K562 (cell line): ENCODE data around the gene C17orf75. TPM values are rescaled to one million over a fixed set of nuclear protein-coding genes. Genes with fewer than 3 reads are reported as not detected.
A peak's percentile ranks its signal among the peaks of the same experiment; 100 is the strongest.

Source experiments
- EGR1 ChIP-seq: fragments of 450-650 bp; conservative IDR thresholded peaks from 2 replicates; pipeline ENCODE4 v1.6.1; 2017; ENCODE audit warnings: mild to moderate bottlenecking
- FOSL1 ChIP-seq: fragments of 200-800 bp; sonication (Bioruptor generic); conservative IDR thresholded peaks from 2 replicates; pipeline ENCODE4 v1.6.1; 2016; ENCODE audit warnings: missing genetic modification characterization, missing compliant biosample characterization
- HMG20A ChIP-seq: fragments of 450-650 bp; formaldehyde crosslinking; conservative IDR thresholded peaks from 2 replicates; pipeline ENCODE4 v1.4.0; 2020; ENCODE audit warnings: mild to moderate bottlenecking, mixed read lengths
- MGA ChIP-seq: fragments of 450-650 bp; IDR thresholded peaks from 2 replicates; pipeline ENCODE4 v1.6.1; 2016; ENCODE audit warnings: mild to moderate bottlenecking, moderate library complexity
- NCOA1 ChIP-seq: fragments of 450-650 bp; IDR thresholded peaks from 2 replicates; pipeline ENCODE4 v1.6.1; 2016; ENCODE audit warnings: low read depth
- NCOR1 ChIP-seq: fragments of 450-650 bp; IDR thresholded peaks from 2 replicates; pipeline ENCODE4 v1.6.1; 2016; ENCODE audit warnings: mild to moderate bottlenecking, moderate library complexity
- RNF2 ChIP-seq: sonication (generic); IDR thresholded peaks from 2 replicates; pipeline ENCODE4 v1.6.1; 2016
- SIRT6 ChIP-seq: IDR thresholded peaks from one replicate; pipeline ENCODE4 v1.6.1; 2012; ENCODE audit warnings: low read depth, mild to moderate bottlenecking, control low read depth, inconsistent platforms, low read length, moderate library complexity
- SP1 ChIP-seq: sonication (generic); formaldehyde crosslinking; IDR thresholded peaks from 2 replicates; pipeline ENCODE4 v1.8.1; 2022; ENCODE audit warnings: mild to moderate bottlenecking, missing genetic modification reagents
- THAP12 ChIP-seq: fragments of 250-450 bp; sonication (Bioruptor Pico); IDR thresholded peaks from 2 replicates; pipeline ENCODE4 v1.9.0; 2021; ENCODE audit warnings: mild to moderate bottlenecking, inconsistent platforms
- ZBTB43 ChIP-seq: sonication (generic); formaldehyde crosslinking; IDR thresholded peaks from 2 replicates; pipeline ENCODE4 v1.8.0; 2023; ENCODE audit warnings: mild to moderate bottlenecking, missing genetic modification reagents
- polyA plus RNA-seq, 8 experiments: library from polyadenylated mRNA; depleted of rRNA in 4 of 8; stranded (reverse) in 5 of 8; unstranded in 3 of 8; fragments of >200 nt; fragmentation: Nextera tagmentation in 2 of 8; fragmentation: Illumina TruSeq in 1 of 8; extraction: Ambion mirVana in 2 of 8; extraction: Trizol in 1 of 8; gene quantifications; 2 replicates each; pipeline versions ENCODE4 v1.2.1 to v1.2.3, GENCODE V29; 2011 to 2014; ENCODE audit warnings: inconsistent platforms in 1 of 8, missing spikeins in 1 of 8
- total RNA-seq, 7 experiments: library from RNA; depleted of rRNA in 6 of 7; stranded (reverse); fragments of >200 nt in 6 of 7; fragmentation: Illumina TruSeq in 2 of 7; extraction: Trizol in 2 of 7; gene quantifications; 2 replicates each; pipeline versions ENCODE4 v1.2.1 to v1.2.3, GENCODE V29; 2011 to 2021; ENCODE audit warnings: low replicate concordance in 1 of 7

The C17orf75 gene
- total and polyA plus RNA-seq, 9 of the 15 experiments (the other 6 are each of a cell fraction or from before 2014, with no cell fraction given) = 15.5 to 55.7 (median 18.5) TPM

- TF ChIP-seq MGA (peak; percentile 59), SP1 (CRISPR knock-in tag) (peak; percentile 83), NCOA1 (peak; percentile 99), FOSL1 (tag) (peak; percentile 33; the same call in 1 of the 2 replicates), THAP12 (0 out of 2 replicates have a peak, but pooled peaks have one; percentile 28), RNF2 (peak; percentile 81), HMG20A (CRISPR knock-in tag) (no peak), NCOR1 (peak; percentile 67; the same call in 1 of the 2 replicates), EGR1 (0 out of 2 replicates have a peak, but pooled peaks have one; percentile 28), ZBTB43 (no peak), SIRT6 (no peak)
These were observed at the start of gene C17orf75 (continued) for GRCh38 chr17:32341857-32342602.
